Femur (tissue), 1 donor: ENCODE data around the gene TNFRSF21.
"Not testable (repeated sequence)": the region's sequence is repeated elsewhere in the genome, so short reads cannot be mapped to it uniquely, and the experiment has no call there.

Source experiments
- DNase-seq: peaks from one replicate; pipeline ENCODE4 v3.0.0-alpha.2; 2017

The TNFRSF21 gene

GRCh38 chr6:47278545-47278944 lies 31.2 kb downstream of the TNFRSF21 start:
- DNase-seq: no peak

GRCh38 chr6:47277702-47278101 lies 32.0 kb downstream of the TNFRSF21 start:
- DNase-seq: no peak

- no peak for DNase-seq
Observed at GRCh38 chr6:47276377-47276776, 33.3 kb downstream of the TNFRSF21 start.

GRCh38 chr6:47275640-47276039 lies 34.1 kb downstream of the TNFRSF21 start:
- no peak for DNase-seq

GRCh38 chr6:47275132-47275531 lies 34.6 kb downstream of the TNFRSF21 start:
- DNase-seq: not testable (repeated sequence)

- no peak for DNase-seq
Observed at GRCh38 chr6:47268572-47269187, 41.0 kb downstream of the TNFRSF21 start.

- DNase-seq: no peak
Observed at GRCh38 chr6:47267301-47267700, 42.4 kb downstream of the TNFRSF21 start.

- no peak for DNase-seq
Observed at GRCh38 chr6:47265971-47266370, 43.7 kb downstream of the TNFRSF21 start.

GRCh38 chr6:47264775-47265184 lies 44.9 kb downstream of the TNFRSF21 start:
- peak; percentile 60 for DNase-seq

GRCh38 chr6:47263268-47263667 lies 46.4 kb downstream of the TNFRSF21 start:
- no peak for DNase-seq

- no peak for DNase-seq
Observed at GRCh38 chr6:47262231-47262630, 47.5 kb downstream of the TNFRSF21 start.

- no peak for DNase-seq
Observed at GRCh38 chr6:47261191-47261590, 48.5 kb downstream of the TNFRSF21 start.

GRCh38 chr6:47260021-47260420 lies 49.7 kb downstream of the TNFRSF21 start:
- DNase-seq: no peak

GRCh38 chr6:47258724-47259347 lies 50.9 kb downstream of the TNFRSF21 start:
- DNase-seq: no peak

- DNase-seq: no peak
Observed at GRCh38 chr6:47256981-47257730, 52.5 kb downstream of the TNFRSF21 start.

GRCh38 chr6:47256361-47256760 lies 53.3 kb downstream of the TNFRSF21 start:
- no peak for DNase-seq

GRCh38 chr6:47254906-47255305 lies 54.8 kb downstream of the TNFRSF21 start:
- no peak for DNase-seq

GRCh38 chr6:47254051-47254450 lies 55.7 kb downstream of the TNFRSF21 start:
- no peak for DNase-seq

- no peak for DNase-seq
Observed at GRCh38 chr6:47253136-47253535, 56.6 kb downstream of the TNFRSF21 start.

- DNase-seq: no peak
Observed at GRCh38 chr6:47252633-47253032, 57.1 kb downstream of the TNFRSF21 start.

GRCh38 chr6:47251396-47251795 lies 58.3 kb downstream of the TNFRSF21 start:
- no peak for DNase-seq

GRCh38 chr6:47250302-47250701 lies 59.4 kb downstream of the TNFRSF21 start:
- DNase-seq: no peak

GRCh38 chr6:47248446-47248845 lies 61.3 kb downstream of the TNFRSF21 start:
- DNase-seq: no peak

GRCh38 chr6:47247227-47247797 lies 62.4 kb downstream of the TNFRSF21 start:
- DNase-seq: peak; percentile 61
